GM12874 (cell line): Measurements from ENCODE around the gene REG1A.

Experiments
- CTCF ChIP-seq: IDR thresholded peaks from 2 replicates; pipeline ENCODE4 v1.5.1; 2011; ENCODE audit warnings: low read depth, mild to moderate bottlenecking, control low read depth, low read length, moderate library complexity; ENCODE audit not compliant: insufficient read depth

The REG1A gene

GRCh38 chr2:79120194-79120713, at the start of gene REG1A:
REG1A (plus strand) TSS chr2:79120488; CDS start chr2:79120862, 374 bp downstream.
- TF ChIP-seq CTCF = no peak

GRCh38 chr2:79071078-79071477, 49.2 kb upstream of the REG1A start:
- no peak for TF ChIP-seq CTCF

GRCh38 chr2:79082987-79083386, 37.3 kb upstream of the REG1A start:
- TF ChIP-seq CTCF = no peak

- no peak for TF ChIP-seq CTCF
Observed at GRCh38 chr2:79083597-79084251, 36.6 kb upstream of the REG1A start.

GRCh38 chr2:79084495-79085135, 35.7 kb upstream of the REG1A start:
- no peak for TF ChIP-seq CTCF

- TF ChIP-seq CTCF = no peak
Observed at GRCh38 chr2:79085382-79085781, 34.9 kb upstream of the REG1A start.

GRCh38 chr2:79086255-79086654, 34.0 kb upstream of the REG1A start:
- no peak for TF ChIP-seq CTCF
